Articular chondrocyte of knee joint (primary cell): ENCODE measurements around the gene FBP1. TPM values are rescaled to one million over a fixed set of nuclear protein-coding genes. Genes with fewer than 3 reads are reported as not detected.

Experiments used
- total RNA-seq: library from RNA; depleted of rRNA; stranded (reverse); fragments of >200 nt; gene quantifications from 2 replicates; pipeline ENCODE4 v1.2.3, GENCODE V29; 2012

FBP1 gene
- 1.2 and 5.1 TPM in 2 replicates for total RNA-seq

DNA sequence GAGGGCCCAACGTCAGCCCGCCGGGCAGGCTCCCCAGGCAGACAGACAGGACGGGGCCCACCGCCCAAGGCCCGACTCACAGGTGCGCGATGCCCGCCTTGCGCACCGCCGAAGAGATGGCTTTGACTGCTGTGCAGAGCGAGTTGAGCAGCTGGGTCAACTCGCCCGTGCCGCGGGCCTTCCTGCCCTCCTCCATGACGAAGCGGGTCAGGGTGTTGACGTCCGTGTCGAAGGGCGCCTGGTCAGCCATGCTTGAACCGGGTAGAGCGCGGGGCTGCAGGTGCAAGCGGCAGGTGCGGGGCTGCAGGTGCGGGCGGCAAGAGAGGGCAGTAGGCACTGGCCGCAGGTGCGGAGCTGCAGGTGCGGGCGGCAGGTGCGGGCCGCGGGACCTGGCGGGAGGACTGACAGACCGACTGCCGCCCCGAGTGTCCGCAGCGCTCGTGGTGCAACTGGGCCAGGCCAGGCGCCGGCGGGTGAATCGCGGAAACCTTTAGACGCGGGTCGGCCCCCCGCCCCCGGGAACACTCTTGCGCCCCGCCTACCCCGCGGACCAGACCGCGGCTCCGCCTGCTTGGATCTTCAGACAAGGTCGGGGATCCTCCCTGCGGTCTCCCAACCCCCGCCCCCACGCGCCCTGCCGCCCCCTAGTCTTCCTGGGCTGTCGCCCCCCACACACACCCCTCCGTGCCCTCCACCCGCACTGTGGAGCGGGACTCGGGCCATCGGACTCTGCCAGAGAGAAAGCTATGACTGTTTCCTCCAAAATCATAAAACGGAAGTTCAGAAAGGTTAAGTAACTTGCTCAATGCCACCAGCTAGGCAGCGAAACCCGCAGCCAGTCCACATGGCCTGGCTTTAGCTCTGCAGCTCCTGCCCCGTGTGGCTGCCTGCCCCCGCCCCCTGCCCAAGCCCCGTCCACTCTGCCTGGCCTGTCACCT is at the start of gene FBP1:
Gene FBP1, minus strand, starts transcription at position 458 of the 938 bp plus-strand sequence. Its CDS starts 208 bp downstream, at position 250.

GRCh38 chr9:94593459-94594345 is 45.6 kb downstream of the FBP1 start, which contains the start of gene FBP2:
FBP2 (minus strand) TSS chr9:94593824; CDS start chr9:94593726, 98 bp downstream.

GRCh38 chr9:94554439-94555331 is 84.6 kb downstream of the FBP1 start, which contains the start of gene PCAT7:
PCAT7 (plus strand) TSS chr9:94555083.

Other genes with a start within 250 kb of the FBP1 start
- gene PCAT7, start 84.4 kb downstream of the FBP1 start, total RNA-seq = 0.13 and 0.86 TPM in 2 replicates
- not detected in 2 replicates for gene FBP2, start 45.7 kb downstream of the FBP1 start, total RNA-seq
- gene AOPEP, start 87.2 kb upstream of the FBP1 start, total RNA-seq = 241 and 261 TPM in 2 replicates